ENCODE results near the gene SOS1. TPM values are rescaled to one million over a fixed set of nuclear protein-coding genes. Genes with fewer than 3 reads are reported as not detected.
"Not testable (repeated sequence)": the region's sequence is repeated elsewhere in the genome, so short reads cannot be mapped to it uniquely, and the experiment has no call there.

The SOS1 gene
- polyA plus RNA-seq (2012; ENCODE audit: low read depth, missing spikeins), result 3.8 TPM

DNA sequence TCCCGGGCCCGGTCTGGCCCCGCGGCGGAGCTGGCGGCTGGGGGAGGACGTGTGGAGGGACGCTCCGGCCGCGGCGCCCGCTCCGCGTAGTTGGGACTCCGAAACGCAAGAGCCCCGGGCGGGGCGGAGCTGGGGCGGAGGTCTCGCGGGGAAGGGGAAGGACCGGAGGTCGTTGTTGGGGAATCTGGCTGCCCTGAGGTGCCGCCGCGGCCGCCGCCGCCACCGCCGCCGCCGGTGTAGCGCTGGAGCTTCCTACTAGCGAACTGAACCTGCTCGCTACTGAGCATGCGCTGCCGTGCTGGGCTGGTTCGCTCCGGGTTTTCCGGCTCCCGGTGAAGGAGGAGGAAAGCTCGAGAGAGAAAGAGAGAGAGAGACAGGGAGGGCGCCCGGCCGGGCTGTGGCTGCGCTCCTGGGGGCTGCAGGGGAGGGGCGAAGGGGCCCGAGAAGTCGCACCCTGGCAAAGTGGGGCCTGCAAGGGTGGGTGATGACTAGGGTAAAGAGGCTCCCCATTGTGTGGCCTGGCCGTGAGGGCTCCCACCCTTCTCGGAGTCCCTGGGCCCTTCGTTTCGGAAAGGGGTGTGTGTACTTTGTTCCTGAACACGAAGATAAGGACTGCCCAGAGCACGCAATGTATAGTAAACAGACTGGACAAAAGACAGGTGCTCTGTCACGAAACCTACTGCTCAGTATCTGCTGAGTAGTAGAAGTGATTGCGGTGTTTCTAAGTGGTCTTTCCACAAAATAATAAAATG, at the start of gene SOS1:
Gene SOS1 (minus strand): TSS at position 281 of the 752 bp plus-strand sequence. CDS start 629 bp downstream, outside the sequence.
- FAIRE-seq, result peak; percentile 55

DNA sequence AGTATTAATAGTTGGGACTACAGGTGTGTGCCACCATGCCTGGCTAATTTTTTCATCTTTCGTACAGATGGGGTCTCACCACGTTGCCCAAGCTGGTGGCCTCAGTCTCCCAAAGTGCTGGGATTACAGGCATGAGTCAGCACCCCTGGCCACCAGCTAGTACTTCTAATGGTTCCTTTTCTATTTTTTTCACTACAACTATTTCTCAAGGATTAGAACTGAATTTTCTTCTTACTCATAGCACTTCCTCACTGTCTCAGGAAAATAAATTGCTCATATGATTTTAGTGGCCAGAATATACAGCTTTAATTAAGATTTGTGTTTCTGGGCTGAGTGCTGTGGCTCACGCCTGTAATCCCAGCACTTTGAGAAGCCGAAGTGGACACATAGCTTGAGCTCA, 43.2 kb upstream of the SOS1 start:
- no peak for DNase-seq (ENCODE audit: insufficient read length, low spot score)
- no peak for FAIRE-seq
- TF ChIP-seq POLR2AphosphoS5 (IDR thresholded peaks at IDR 0.05; ENCODE audit: low read depth, low read length) (no peak), TAF1 (IDR thresholded peaks at IDR 0.05; ENCODE audit: low read depth, low read length) (no peak), SPI1 (IDR thresholded peaks at IDR 0.05; ENCODE audit: low read depth, low read length) (no peak), POLR2A (IDR thresholded peaks at IDR 0.05; ENCODE audit: low read depth, low read length) (no peak), PAX5 (IDR thresholded peaks at IDR 0.05; ENCODE audit: insufficient read depth, low read length, severe bottlenecking) (no peak), POU2F2 (IDR thresholded peaks at IDR 0.05; ENCODE audit: low read depth, low read length) (no peak)

More for the DNA sequence above, at the start of gene SOS1:
- DNase-seq (ENCODE audit: insufficient read length, low spot score), result peak; percentile 69
- TF ChIP-seq POLR2AphosphoS5 (IDR thresholded peaks at IDR 0.05; ENCODE audit: low read depth, low read length) (0 out of 2 replicates have a peak, but pooled peaks have one; percentile 30), TAF1 (IDR thresholded peaks at IDR 0.05; ENCODE audit: low read depth, low read length) (peak; percentile 73), POLR2A (IDR thresholded peaks at IDR 0.05; ENCODE audit: low read depth, low read length) (peak; percentile 44; the same call in 1 of the 2 replicates), POU2F2 (IDR thresholded peaks at IDR 0.05; ENCODE audit: low read depth, low read length) (no peak)

DNA sequence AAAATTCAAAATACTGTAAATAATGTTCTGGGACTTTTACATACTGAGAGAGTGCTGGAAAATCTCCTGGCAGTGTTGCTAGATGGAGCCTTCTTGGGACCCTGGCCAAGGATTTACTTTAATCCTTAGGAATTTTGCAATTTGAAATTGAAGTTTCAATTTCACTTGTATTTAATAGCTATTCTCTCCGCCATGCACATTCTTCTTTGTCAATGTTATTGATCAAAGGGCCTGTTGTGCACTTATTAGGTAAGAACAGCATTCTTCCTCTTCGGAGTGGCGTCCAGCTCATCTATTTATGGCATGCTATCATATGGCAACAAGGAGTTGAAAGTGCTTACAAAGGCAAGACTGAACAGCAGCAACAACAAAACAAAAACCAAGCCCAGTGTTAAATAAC, 40.1 kb upstream of the SOS1 start:
- no peak for DNase-seq (ENCODE audit: insufficient read length, low spot score)

DNA sequence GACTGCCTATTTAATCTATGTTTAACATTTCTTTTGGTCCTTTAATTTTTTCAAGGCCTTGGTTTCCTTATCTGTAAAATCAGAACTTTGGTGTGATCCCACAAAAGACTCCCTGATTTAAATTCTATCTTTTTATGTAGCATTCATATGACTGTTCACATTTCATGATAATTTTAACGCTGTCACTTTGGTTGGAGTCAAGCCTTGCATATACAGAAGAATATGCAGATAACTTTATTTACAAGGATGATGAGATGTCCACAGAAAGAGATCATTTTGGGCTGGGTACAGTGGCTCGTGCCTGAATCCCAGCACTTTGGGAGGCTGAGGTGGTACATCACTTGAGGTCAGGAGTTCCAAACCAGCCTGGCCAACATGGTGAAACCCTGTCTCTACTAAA, 38.4 kb upstream of the SOS1 start:
- TF ChIP-seq PAX5 (IDR thresholded peaks at IDR 0.05; ENCODE audit: insufficient read depth, low read length, severe bottlenecking) (no peak), POLR2A (IDR thresholded peaks at IDR 0.05; ENCODE audit: low read depth, low read length) (no peak), TAF1 (IDR thresholded peaks at IDR 0.05; ENCODE audit: low read depth, low read length) (no peak), POLR2AphosphoS5 (IDR thresholded peaks at IDR 0.05; ENCODE audit: low read depth, low read length) (no peak), SPI1 (IDR thresholded peaks at IDR 0.05; ENCODE audit: low read depth, low read length) (no peak), POU2F2 (IDR thresholded peaks at IDR 0.05; ENCODE audit: low read depth, low read length) (no peak)
- no peak for DNase-seq (ENCODE audit: insufficient read length, low spot score)
- FAIRE-seq, result no peak

More for the DNA sequence above, 40.1 kb upstream of the SOS1 start:
- no peak for FAIRE-seq
- TF ChIP-seq POU2F2 (IDR thresholded peaks at IDR 0.05; ENCODE audit: low read depth, low read length) (no peak), SPI1 (IDR thresholded peaks at IDR 0.05; ENCODE audit: low read depth, low read length) (no peak), TAF1 (IDR thresholded peaks at IDR 0.05; ENCODE audit: low read depth, low read length) (no peak), POLR2A (IDR thresholded peaks at IDR 0.05; ENCODE audit: low read depth, low read length) (no peak), PAX5 (IDR thresholded peaks at IDR 0.05; ENCODE audit: insufficient read depth, low read length, severe bottlenecking) (no peak), POLR2AphosphoS5 (IDR thresholded peaks at IDR 0.05; ENCODE audit: low read depth, low read length) (no peak)

DNA sequence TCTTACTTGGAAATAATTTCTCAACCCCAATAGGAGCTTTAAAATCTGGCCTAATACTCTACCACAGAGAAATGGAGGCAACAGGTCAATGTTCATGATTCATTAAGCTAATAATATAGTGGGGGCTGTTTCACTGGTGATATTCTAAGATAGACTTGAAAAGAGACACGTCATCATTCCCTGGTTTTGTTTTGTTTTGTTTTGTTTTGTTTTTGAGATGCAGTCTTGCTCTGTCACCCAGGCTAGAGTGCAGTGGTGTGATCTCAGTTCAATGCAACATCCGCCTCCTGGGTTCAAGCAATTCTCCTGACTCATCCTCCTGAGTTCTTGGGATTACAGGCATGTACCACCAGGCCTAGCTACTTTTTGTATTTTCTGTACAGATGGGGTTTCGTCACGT, 37.5 kb upstream of the SOS1 start:
- FAIRE-seq (no peak), DNase-seq (ENCODE audit: insufficient read length, low spot score) (no peak)
- TF ChIP-seq TAF1 (IDR thresholded peaks at IDR 0.05; ENCODE audit: low read depth, low read length), result no peak

DNA sequence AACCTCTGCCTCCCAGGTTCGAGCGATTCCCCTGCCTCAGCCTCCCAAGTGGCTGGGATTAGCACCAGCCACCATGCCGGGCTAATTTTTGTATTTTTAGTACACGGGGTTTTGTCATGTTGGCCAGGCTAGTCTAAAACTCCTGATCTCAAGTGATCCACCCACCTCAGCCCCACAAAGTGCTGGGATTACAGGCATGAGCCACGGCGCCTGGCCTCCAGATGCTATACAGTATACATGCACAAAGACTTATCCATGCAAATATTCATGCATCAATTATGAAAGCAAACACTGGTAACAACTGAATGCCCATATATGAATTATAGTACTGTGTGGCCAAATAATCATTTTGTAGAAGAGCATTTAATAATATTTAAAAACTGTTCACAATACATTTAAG, 36.0 kb upstream of the SOS1 start:
- FAIRE-seq (no peak), DNase-seq (ENCODE audit: insufficient read length, low spot score) (no peak)
- no peak for TF ChIP-seq SPI1 (IDR thresholded peaks at IDR 0.05; ENCODE audit: low read depth, low read length)
- TF ChIP-seq POLR2AphosphoS5 (IDR thresholded peaks at IDR 0.05; ENCODE audit: low read depth, low read length), result no peak
- TF ChIP-seq TAF1 (IDR thresholded peaks at IDR 0.05; ENCODE audit: low read depth, low read length), result no peak
- TF ChIP-seq POU2F2 (IDR thresholded peaks at IDR 0.05; ENCODE audit: low read depth, low read length), result no peak
- TF ChIP-seq PAX5 (IDR thresholded peaks at IDR 0.05; ENCODE audit: insufficient read depth, low read length, severe bottlenecking), result no peak
- TF ChIP-seq POLR2A (IDR thresholded peaks at IDR 0.05; ENCODE audit: low read depth, low read length), result no peak

DNA sequence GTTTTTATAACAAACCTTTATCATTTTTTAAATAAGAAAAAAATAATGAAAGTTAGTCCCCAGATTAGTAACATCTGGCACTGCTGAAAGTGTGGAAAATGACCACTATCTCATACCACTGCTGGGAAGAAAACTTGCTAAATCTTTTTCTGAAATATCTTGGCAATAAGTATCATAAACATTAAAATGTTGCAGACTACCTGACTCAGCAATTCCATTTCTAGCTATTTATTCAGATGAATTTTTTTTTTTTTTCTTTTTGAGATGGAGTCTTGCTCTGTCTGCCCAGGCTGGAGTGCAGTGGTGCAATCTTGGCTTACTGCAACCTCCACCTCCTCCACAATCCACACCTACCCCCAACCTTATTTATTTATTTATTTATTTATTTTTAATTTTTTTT, 35.3 kb upstream of the SOS1 start:
- DNase-seq (ENCODE audit: insufficient read length, low spot score) (no peak), FAIRE-seq (no peak)
- no peak for TF ChIP-seq TAF1 (IDR thresholded peaks at IDR 0.05; ENCODE audit: low read depth, low read length)
- no peak for TF ChIP-seq SPI1 (IDR thresholded peaks at IDR 0.05; ENCODE audit: low read depth, low read length)
- no peak for TF ChIP-seq POLR2AphosphoS5 (IDR thresholded peaks at IDR 0.05; ENCODE audit: low read depth, low read length)
- TF ChIP-seq POU2F2 (IDR thresholded peaks at IDR 0.05; ENCODE audit: low read depth, low read length), result no peak
- no peak for TF ChIP-seq PAX5 (IDR thresholded peaks at IDR 0.05; ENCODE audit: insufficient read depth, low read length, severe bottlenecking)
- TF ChIP-seq POLR2A (IDR thresholded peaks at IDR 0.05; ENCODE audit: low read depth, low read length), result no peak

DNA sequence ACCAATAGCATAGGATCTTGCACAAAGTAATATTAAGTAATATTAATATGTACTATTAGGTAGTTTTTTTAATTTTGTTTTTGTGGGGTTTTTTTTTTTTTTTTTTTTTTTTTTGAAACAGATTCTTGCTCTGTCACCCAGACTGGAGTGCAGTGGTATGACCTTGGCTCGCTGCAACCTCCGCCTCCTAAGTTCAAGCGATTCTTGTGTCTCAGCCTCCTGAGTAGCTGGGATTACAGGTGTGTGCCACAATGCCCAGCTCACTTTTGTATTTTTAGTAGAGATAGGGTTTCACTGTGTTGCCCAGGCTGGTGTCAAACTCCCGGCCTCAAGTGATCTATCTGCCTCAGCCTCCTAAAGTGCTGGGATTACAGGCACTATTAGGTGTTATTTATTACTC, 34.7 kb upstream of the SOS1 start:
- not testable (repeated sequence) for FAIRE-seq; DNase-seq (ENCODE audit: insufficient read length, low spot score)

DNA sequence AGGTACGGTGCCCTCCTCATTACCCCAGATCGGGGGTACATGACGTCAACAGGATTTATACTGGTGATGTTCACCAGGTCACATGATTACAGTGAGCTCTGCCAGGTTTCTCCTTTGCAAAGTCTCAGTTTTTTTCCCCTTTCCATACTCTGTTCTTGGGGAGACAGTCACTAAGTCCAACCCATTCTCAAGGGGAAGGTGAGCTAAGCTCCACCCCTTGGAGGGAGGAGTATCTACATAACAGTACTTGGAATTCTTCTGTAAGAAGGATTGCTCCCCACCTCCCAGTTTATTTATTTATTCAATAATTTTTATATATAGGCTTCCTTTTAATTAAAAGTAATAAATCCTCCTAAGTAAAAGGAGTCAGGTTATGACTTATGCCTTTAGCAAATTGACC, 34.1 kb upstream of the SOS1 start:
- no peak for FAIRE-seq

DNA sequence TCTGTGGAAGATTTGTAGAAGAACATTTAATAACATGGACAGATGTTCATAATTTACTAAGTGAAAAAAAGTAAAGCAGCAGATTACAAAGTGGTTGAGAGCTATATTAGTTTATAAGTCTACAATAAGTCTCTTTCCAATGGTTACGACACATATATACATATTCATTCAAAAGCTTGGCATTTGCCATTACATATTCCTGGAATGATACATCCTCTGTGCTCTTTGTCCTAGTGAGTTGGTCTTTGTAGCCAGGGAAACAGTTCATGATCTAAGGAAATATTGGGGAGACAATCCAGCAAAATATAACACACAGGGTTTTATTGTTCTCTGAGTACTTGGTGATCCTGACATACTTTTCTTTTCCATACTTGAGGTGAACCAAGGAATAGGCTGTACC, 32.5 kb upstream of the SOS1 start:
- FAIRE-seq (no peak), DNase-seq (ENCODE audit: insufficient read length, low spot score) (no peak)
- TF ChIP-seq PAX5 (IDR thresholded peaks at IDR 0.05; ENCODE audit: insufficient read depth, low read length, severe bottlenecking) (no peak), TAF1 (IDR thresholded peaks at IDR 0.05; ENCODE audit: low read depth, low read length) (no peak)

More for the DNA sequence above, 34.1 kb upstream of the SOS1 start:
- no peak for DNase-seq (ENCODE audit: insufficient read length, low spot score)
- TF ChIP-seq POLR2AphosphoS5 (IDR thresholded peaks at IDR 0.05; ENCODE audit: low read depth, low read length), result no peak

DNA sequence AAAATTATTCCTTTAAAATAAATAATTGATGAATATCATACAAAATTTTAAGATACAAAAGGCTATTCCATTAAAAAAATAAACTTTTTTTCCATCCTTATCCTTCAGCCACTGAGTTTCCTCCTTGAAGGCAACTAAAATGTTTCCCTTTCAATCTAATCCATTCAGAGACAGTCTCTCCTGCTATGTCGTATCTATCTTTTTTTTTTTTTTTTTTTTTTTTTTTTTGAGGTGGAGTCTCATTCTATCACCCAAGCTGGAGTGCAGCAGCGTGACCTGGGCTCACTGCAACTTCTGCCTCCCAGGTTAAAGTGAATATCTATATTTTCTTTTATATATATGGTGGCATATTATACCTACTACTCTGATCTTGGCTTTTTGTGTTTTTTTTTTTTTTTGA, 31.7 kb upstream of the SOS1 start:
- DNase-seq (ENCODE audit: insufficient read length, low spot score), result no peak

More for the DNA sequence above, 31.7 kb upstream of the SOS1 start:
- no peak for TF ChIP-seq POLR2A (IDR thresholded peaks at IDR 0.05; ENCODE audit: low read depth, low read length)
- no peak for TF ChIP-seq POLR2AphosphoS5 (IDR thresholded peaks at IDR 0.05; ENCODE audit: low read depth, low read length)
- no peak for TF ChIP-seq TAF1 (IDR thresholded peaks at IDR 0.05; ENCODE audit: low read depth, low read length)
- TF ChIP-seq PAX5 (IDR thresholded peaks at IDR 0.05; ENCODE audit: insufficient read depth, low read length, severe bottlenecking), result no peak
- no peak for TF ChIP-seq POU2F2 (IDR thresholded peaks at IDR 0.05; ENCODE audit: low read depth, low read length)
- TF ChIP-seq SPI1 (IDR thresholded peaks at IDR 0.05; ENCODE audit: low read depth, low read length), result no peak
- FAIRE-seq, result no peak
